Prostate gland (tissue), 2 donors: ENCODE measurements around the gene CPSF3. TPM values are rescaled to one million over a fixed set of nuclear protein-coding genes. Genes with fewer than 3 reads are reported as not detected.

Experiments
- DNase-seq: peaks from one replicate; pipeline ENCODE4 v3.0.0-alpha.2; 2019; ENCODE audit warnings: low spot score
- H3K27ac ChIP-seq, 2 donors: fragments of 200-600 bp; sonication (generic); 2 replicates each; pipeline ENCODE4 v1.5.1; 2017 to 2019
- H3K27me3 ChIP-seq: fragments of 200-600 bp; sonication (generic); replicated peaks from 2 replicates; pipeline ENCODE4 v1.5.1; 2019; ENCODE audit not compliant: insufficient read depth
- H3K36me3 ChIP-seq, 2 donors: fragments of 200-600 bp; sonication (generic); 1 replicate in 1 of 2; 2 replicates in 1 of 2; pipeline versions ENCODE4 v1.5.1 to v1.8.1; 2017 to 2019
- H3K4me1 ChIP-seq: fragments of 200-600 bp; sonication (generic); replicated peaks from 2 replicates; pipeline ENCODE4 v1.5.1; 2019
- H3K4me3 ChIP-seq, 2 donors: fragments of 200-600 bp; sonication (generic); 2 replicates each; pipeline ENCODE4 v1.5.1; 2017 to 2019
- H3K9me3 ChIP-seq: fragments of 200-600 bp; sonication (generic); 2 replicates; pipeline ENCODE4 v1.5.1; 2017
- POLR2A ChIP-seq: fragments of 450-650 bp; IDR thresholded peaks from one replicate; pipeline ENCODE4 v1.6.1; 2016; ENCODE audit warnings: antibody characterized with exemption, mild to moderate bottlenecking
- POLR2AphosphoS5 ChIP-seq: sonication (generic); formaldehyde crosslinking; IDR thresholded peaks from one replicate; pipeline ENCODE4 v1.6.1; 2017; ENCODE audit warnings: antibody characterized with exemption
- WGBS: methylation state at CpG from one replicate; pipeline ENCODE4 v1.1.5; 2018; 5-methylcytosine and 5-hydroxymethylcytosine counted together
- intact Hi-C: fragments of 100-400 bp; cut with DNase I; formaldehyde crosslinking; loops from one replicate; pipeline ENCODE4 v1.14.2; 2022
- total RNA-seq, 2 donors: library from RNA; depleted of rRNA; stranded (reverse); fragments of >200 nt; gene quantifications; one replicate each; pipeline ENCODE4 v1.1.0, GENCODE V29; 2016
- TF ChIP-seq, protein P1 (sequence below), 4 experiments: fragments of 200-600 bp in 2 of 4; fragments of 450-650 bp in 2 of 4; sonication (generic) in 2 of 4; IDR thresholded peaks; 1 replicate in 3 of 4; 2 replicates in 1 of 4; pipeline ENCODE4 v1.5.1; 2016 to 2019; ENCODE audit warnings: antibody characterized with exemption in 4 of 4, mild to moderate bottlenecking in 2 of 4, moderate library complexity in 2 of 4

The CPSF3 gene
- total RNA-seq, 2 donors from 2014 or later = 24.8 to 50.8 TPM

DNA sequence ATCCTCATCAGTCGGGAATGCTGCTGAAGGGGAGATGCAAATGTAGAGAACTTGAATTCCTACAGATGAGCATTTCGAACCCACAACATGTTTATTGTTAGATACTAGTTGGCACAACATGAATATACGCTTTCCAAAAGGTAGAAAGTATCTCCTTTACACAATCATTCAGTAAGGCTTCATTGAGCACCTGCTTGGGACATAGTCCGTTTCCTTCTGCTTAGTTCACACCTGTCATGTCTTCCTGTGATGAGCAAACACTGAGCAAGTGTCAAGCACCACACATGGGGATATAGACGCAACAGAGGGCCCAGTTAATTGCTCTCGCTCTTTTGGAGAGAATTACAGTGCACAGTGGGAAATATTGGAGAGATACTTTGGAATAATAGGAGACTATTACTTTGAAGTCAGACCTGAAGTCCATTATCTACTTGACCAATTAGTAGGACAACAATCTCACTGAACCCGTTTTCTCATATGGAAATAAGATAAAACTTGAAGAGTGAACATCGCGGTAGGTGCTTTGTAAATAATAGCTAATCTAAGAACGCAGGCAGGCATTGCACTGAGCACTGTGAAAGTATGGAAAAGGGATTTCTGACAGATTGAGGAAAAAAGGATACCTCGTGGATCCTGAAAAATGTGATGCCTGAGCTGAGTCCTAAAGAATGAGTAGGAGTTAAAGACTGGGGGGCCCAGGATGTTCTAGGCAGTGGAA, 1.2 kb downstream of the CPSF3 start:
- intact Hi-C loops = no loop called here
- DNase-seq = no peak
- Histone ChIP-seq H3K4me3 (peak overlapping the region; percentile 60 to 91), H3K27me3 (no peaks in the 10 kb centered on the region), H3K9me3 (no peaks in the 10 kb centered on the region), H3K27ac (no peak overlapping the region), H3K36me3 (no peaks in the 10 kb centered on the region), H3K4me1 (peaks cover 2% of the 10 kb centered on the region)
- 59% methylated on average over 11 of the region's 11 CpGs for WGBS
- TF ChIP-seq, protein P1, sequence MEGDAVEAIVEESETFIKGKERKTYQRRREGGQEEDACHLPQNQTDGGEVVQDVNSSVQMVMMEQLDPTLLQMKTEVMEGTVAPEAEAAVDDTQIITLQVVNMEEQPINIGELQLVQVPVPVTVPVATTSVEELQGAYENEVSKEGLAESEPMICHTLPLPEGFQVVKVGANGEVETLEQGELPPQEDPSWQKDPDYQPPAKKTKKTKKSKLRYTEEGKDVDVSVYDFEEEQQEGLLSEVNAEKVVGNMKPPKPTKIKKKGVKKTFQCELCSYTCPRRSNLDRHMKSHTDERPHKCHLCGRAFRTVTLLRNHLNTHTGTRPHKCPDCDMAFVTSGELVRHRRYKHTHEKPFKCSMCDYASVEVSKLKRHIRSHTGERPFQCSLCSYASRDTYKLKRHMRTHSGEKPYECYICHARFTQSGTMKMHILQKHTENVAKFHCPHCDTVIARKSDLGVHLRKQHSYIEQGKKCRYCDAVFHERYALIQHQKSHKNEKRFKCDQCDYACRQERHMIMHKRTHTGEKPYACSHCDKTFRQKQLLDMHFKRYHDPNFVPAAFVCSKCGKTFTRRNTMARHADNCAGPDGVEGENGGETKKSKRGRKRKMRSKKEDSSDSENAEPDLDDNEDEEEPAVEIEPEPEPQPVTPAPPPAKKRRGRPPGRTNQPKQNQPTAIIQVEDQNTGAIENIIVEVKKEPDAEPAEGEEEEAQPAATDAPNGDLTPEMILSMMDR (IDR thresholded peaks at IDR 0.05) = no peak
- TF ChIP-seq POLR2A (no peak), POLR2AphosphoS5 (no peak)

DNA sequence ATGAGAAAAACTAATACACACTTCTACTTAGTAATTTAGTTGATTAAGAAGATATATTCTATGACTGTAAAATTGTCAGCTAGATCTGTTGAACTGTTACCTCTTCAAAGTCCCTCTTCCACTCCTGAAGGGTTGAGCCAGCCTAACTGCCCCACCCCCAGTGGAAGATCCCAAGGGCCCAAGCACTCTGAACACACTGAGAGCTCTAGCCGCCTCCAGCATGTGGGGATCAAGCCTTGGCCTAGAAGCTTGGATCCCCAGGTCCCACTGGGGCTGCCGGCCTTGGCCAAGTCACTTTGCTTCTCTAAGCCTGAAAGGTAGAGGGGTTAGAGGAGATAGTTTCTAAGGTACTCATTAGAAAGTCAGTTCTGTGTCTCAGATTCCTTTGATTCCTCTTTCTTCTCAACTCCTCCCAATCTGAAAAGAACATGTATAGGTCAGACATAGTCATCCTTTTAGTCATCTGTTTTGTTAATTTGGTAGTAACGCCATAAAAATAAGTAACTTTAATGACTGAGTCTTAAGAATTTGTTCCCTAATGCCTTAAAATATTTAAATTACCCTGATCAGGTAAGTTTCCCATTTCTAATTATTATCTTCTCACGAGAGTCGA, 5.6 kb downstream of the CPSF3 start:
- no peaks in the 10 kb centered on the region for H3K9me3 ChIP-seq
- intact Hi-C loops = no loop called here
- H3K27ac ChIP-seq = no peak overlapping the region
- WGBS = 84% methylated on average over 5 of the region's 5 CpGs
- H3K36me3 ChIP-seq = no peaks in the 10 kb centered on the region
- no peak for TF ChIP-seq POLR2A
- TF ChIP-seq, protein P1 (IDR thresholded peaks at IDR 0.05) = no peak
- no peak for TF ChIP-seq POLR2AphosphoS5
- no peaks in the 10 kb centered on the region for H3K27me3 ChIP-seq
- H3K4me1 ChIP-seq = no peaks in the 10 kb centered on the region
- DNase-seq = no peak
- H3K4me3 ChIP-seq = no peak overlapping the region

DNA sequence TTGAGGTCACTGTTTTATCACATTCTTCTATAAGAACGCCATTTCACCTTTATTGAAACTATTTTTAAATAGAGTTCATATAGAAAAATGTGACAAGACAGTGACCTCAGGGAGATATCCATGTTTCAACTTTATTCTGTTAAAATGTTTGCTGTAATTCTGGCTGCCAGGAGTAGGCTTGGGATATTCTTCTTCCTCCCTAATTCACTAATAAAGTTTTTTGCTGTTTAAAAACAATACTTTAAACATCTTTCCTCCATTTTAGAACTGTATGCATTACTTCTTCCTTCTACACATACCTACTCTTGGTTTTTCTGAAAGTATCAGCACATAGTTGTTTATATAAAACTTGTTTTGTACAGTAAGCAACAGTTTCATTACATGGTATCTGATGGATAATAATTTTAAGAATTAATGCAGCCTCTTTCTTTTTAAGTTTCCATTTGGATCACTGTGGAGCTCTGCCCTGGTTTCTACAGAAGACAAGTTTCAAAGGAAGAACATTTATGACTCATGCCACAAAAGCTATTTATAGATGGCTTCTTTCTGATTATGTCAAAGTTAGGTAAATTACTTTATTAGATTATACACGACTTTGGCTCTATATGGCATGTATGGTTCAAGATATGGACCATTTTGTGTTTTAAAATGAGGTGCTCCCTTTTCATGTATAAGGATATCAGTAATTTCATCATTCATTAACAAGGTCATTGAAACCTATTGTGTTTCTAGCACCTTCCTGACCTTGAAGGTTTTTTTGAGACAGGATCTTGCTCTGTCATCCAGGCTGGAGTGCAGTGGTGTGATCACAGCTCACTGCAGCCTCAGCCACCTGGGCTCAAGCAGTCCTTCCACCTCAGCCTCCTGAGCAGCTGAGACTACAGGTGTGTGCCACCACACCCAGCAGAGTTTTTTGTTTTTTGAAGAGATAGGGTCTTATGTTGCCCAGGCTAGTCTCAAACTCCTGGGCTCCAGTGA, 7.2 kb downstream of the CPSF3 start:
- no peak for DNase-seq
- intact Hi-C loops = no loop called here
- H3K4me3 ChIP-seq = no peak overlapping the region
- WGBS = 61% methylated on average over 2 of the region's 2 CpGs
- H3K4me1 ChIP-seq = no peaks in the 10 kb centered on the region
- no peak overlapping the region for H3K27ac ChIP-seq
- TF ChIP-seq POLR2AphosphoS5 (no peak), POLR2A (no peak)
- TF ChIP-seq, protein P1 (IDR thresholded peaks at IDR 0.05) = no peak
- no peaks in the 10 kb centered on the region for H3K9me3 ChIP-seq
- peaks cover 0 to 7% of the 10 kb centered on the region in 2 donors for H3K36me3 ChIP-seq
- no peaks in the 10 kb centered on the region for H3K27me3 ChIP-seq

DNA sequence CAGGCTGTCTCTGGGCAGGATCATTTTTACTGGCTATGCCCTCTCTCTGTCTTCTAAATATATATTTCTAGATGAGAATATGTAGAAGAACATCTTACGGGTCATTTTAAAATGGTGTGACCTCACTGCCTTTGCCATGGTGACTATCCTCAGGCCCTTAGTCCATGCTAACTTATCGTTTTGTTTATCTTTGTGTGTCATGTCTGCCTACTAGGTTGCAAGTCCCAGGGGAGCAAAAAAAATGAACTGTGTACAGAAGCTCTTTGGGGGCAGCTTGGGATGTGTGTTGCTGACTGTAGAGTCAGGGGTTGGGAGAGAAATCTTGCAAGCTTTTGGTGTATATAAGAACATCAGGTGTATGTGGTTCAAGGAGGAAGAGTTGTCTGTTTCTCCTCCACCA, 11.0 kb downstream of the CPSF3 start:
- Histone ChIP-seq H3K27ac (no peak overlapping the region), H3K27me3 (no peaks in the 10 kb centered on the region), H3K4me1 (no peaks in the 10 kb centered on the region), H3K36me3 (peaks cover 0 to 7% of the 10 kb centered on the region in 2 donors), H3K4me3 (no peak overlapping the region), H3K9me3 (no peaks in the 10 kb centered on the region)
- TF ChIP-seq POLR2AphosphoS5 (no peak), POLR2A (no peak)
- TF ChIP-seq, protein P1 (IDR thresholded peaks at IDR 0.05) = no peak
- 68% methylated on average over 2 of the region's 2 CpGs for WGBS
- intact Hi-C loops = no loop called here
- no peak for DNase-seq
